Jurkat, Clone E6-1 (cell line): ENCODE data around the gene RCAN2.

Experiments
- DNase-seq: peaks from one replicate; pipeline ENCODE4 v3.0.0-alpha.2; 2011; ENCODE audit warnings: low read depth, low spot score
- H3K4me3 ChIP-seq: 2 replicates; pipeline ENCODE4 v1.5.1; 2011; ENCODE audit warnings: mild to moderate bottlenecking, low read length, control low read depth, moderate library complexity

The RCAN2 gene

DNA sequence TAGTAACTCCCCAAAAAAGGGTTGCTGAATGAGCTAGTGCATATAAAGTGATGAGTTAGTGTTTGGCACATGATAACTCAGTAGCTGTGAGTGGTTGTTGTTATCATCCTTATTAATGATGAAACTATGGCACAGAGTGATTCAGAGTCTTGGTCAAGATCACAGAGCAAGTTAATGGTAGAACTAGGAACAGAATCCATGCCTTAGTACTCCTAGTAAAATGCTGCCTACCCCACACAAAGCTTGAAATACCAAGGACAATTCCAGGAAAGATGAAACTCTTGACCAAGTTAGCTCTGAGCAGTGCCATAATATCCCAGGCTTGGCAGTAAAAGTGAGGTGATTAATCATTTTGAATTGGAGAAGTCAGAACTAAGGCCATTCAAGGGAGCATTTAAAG, 211.4 kb downstream of the RCAN2 start:
- DNase-seq, result no peak
- no peak overlapping the region for H3K4me3 ChIP-seq

- DNase-seq, result no peak
- H3K4me3 ChIP-seq, result no peak overlapping the region
Measured at GRCh38 chr6:46276576-46277142, 214.6 kb downstream of the RCAN2 start.

DNA sequence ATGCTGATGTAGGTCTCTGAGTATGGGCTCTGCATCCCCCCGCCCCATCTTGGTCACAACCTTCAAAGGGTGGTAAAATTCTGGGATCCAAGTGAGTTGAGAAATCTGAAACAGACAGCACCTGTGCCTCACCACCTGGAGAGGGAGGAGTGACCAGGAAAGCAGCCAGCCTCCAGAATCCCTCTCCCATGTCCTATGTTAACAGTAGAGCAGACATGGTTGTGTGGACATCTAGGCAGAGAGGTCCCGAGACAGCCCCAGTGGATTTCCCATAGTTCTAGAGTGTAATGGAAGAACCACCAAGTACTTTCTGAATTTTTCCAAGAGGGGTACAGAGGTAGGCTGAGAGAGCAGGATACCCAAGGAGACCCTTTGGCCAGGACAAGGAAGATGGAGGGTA, 216.7 kb downstream of the RCAN2 start:
- DNase-seq, result no peak
- H3K4me3 ChIP-seq, result no peak overlapping the region

DNA sequence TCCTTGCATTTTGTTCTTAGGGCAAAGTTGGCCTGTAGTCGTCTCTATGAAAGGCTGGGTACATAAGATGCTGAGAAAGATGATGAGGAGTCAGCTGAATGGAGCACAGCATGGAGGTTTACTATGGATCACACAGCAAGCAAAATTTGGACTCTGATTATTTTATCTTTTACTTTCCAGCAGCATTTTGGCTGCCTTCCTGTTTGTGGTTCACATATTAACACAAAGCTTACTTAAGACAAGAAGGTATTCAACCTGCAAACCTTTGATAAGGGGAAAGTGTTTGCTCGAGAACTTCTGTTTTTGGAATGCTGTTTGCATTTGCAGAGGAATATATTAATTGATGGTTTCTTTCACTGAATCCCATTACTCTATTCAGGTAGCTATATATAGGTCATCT, 217.3 kb downstream of the RCAN2 start:
- H3K4me3 ChIP-seq, result no peak overlapping the region
- DNase-seq, result no peak

GRCh38 chr6:46271728-46272127, 219.5 kb downstream of the RCAN2 start:
- DNase-seq, result no peak
- H3K4me3 ChIP-seq, result no peak overlapping the region

GRCh38 chr6:46271107-46271506, 220.1 kb downstream of the RCAN2 start:
- no peak for DNase-seq
- H3K4me3 ChIP-seq, result no peak overlapping the region

DNA sequence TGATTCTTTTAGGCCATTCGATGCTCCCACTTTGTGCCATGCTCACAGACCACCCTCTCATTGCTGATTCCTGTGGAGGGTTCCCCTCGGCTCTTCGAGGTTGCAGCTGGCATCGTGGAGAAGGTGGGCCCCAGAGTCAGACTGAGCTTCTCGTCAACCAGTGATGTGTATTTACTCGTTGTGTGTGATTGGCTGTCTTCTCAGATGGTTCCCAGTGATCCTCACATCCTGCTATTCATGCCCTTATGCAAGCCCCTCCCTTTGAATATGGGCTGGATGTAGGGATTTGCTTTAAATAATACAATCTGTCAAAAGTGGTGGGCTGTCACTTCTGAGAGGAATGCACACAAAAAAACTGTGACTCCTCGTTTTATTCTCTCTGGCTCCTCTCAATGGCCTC, 220.9 kb downstream of the RCAN2 start:
- DNase-seq, result no peak

GRCh38 chr6:46269447-46270229, 221.6 kb downstream of the RCAN2 start:
- DNase-seq, result no peak
- no peak overlapping the region for H3K4me3 ChIP-seq

More for the DNA sequence above, 220.9 kb downstream of the RCAN2 start:
- no peak overlapping the region for H3K4me3 ChIP-seq

- no peak for DNase-seq
- H3K4me3 ChIP-seq, result no peak overlapping the region
Measured at GRCh38 chr6:46267515-46267914, 223.7 kb downstream of the RCAN2 start.

- DNase-seq, result no peak
- H3K4me3 ChIP-seq, result no peak overlapping the region
Measured at GRCh38 chr6:46265373-46265772, 225.9 kb downstream of the RCAN2 start.

DNA sequence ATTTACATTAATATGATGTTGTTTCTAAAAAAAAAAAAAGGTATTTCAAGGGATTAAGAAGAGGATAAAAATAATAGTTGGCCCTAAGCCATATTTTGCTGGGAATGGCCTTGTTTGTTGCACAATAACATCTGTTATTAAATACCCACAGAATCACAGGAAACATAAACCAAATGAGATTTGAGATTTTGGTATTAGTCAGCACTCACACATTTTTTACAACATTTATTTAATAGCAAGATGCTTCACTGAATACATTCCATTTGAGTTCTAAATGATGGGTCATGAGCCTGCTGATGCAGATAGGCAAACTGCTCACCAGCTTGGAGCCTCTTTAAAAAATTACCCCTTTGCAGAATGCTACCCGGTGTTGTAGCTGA, 227.6 kb downstream of the RCAN2 start:
- no peak for DNase-seq
- H3K4me3 ChIP-seq, result no peak overlapping the region

- DNase-seq, result no peak
- H3K4me3 ChIP-seq, result no peak overlapping the region
Measured at GRCh38 chr6:46262928-46263706, 228.1 kb downstream of the RCAN2 start.

- no peak overlapping the region for H3K4me3 ChIP-seq
- DNase-seq, result no peak
Measured at GRCh38 chr6:46258249-46258648, 233.0 kb downstream of the RCAN2 start.

- DNase-seq, result no peak
- H3K4me3 ChIP-seq, result no peak overlapping the region
Measured at GRCh38 chr6:46255528-46255927, 235.7 kb downstream of the RCAN2 start.

- no peak for DNase-seq
- H3K4me3 ChIP-seq, result no peak overlapping the region
Measured at GRCh38 chr6:46254946-46255345, 236.3 kb downstream of the RCAN2 start.

GRCh38 chr6:46254331-46254730, 236.9 kb downstream of the RCAN2 start:
- no peak overlapping the region for H3K4me3 ChIP-seq
- no peak for DNase-seq

DNA sequence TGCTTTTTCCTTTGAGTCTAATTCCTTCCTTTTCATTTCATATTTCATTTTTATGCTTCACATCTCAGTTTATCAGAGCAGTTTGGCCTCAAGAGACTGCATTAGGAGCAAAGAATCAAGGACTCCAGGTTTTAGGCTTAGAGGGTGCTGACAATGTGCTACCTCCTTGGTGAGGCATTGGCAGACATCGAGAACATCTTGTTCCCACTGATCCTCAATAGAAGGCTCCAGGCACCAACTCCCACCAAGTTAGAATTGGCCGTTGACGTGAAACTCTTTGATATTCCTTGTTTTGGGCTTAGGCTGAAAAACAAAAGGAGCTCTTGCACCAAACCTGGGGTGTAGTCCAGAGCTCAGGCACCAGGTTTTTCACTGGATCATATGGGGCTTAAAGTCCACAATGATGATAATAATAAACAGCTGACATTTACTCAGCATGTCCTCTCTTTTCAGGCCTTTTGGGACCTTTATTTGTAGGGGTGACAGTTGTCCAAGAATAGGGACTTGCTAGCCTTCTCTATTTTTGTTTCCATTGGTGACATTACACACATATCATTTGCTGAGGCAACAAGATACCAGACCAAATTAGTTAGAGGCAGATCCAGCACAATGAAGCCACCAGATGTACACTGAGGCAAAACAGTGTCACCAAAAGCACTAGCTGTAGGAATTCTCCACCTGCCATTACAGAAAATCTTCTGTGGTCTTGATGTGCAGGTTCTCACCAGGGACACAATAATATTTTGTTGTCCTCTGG, 239.5 kb downstream of the RCAN2 start:
- no peak for DNase-seq
- H3K4me3 ChIP-seq, result no peak overlapping the region

DNA sequence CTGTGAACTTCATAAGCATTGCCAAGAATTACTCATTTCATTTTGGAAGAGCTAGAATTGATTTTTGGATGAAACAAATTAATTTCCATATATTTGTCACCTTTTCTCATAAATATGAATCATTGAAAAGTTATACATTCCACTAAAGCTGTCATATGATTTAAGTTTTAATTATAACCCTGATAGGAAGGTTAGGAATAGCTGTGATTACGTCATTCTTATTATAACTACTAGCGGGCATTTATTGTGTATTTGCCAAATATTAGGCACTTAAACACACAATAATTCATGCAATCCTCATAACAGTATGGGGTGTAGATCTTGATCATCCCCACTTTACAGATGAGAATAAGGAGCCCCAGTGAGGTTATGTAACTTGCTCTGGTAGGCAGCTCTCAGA, 243.1 kb downstream of the RCAN2 start:
- no peak for DNase-seq

DNA sequence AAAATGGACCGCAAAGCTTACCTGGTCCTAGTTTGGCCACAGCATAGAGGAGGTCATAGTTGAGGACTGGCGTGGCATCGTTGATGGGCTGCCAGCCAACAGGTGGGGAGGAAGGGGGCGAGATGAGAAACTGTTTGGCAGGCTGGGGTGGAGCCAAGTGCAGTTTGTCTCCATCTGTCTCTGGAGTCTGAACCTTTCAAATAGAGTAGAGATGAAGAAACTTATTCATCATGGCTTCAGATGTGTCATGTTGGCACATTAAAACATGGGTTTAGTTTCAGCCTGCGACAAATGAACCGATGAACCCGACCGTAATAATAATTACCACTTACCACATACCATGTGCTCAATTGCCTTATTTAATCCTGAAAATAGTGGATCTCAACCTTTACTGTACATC, 244.5 kb downstream of the RCAN2 start:
- no peak overlapping the region for H3K4me3 ChIP-seq
- no peak for DNase-seq

More for the DNA sequence above, 243.1 kb downstream of the RCAN2 start:
- H3K4me3 ChIP-seq, result no peak overlapping the region

- DNase-seq, result no peak
- no peak overlapping the region for H3K4me3 ChIP-seq
Measured at GRCh38 chr6:46246081-46246480, 245.2 kb downstream of the RCAN2 start.
